Smooth muscle cell (in vitro differentiated cells): ENCODE measurements around the gene PFDN4. TPM values are rescaled to one million over a fixed set of nuclear protein-coding genes. Genes with fewer than 3 reads are reported as not detected.

Experiments used
- DNase-seq: peaks from one replicate; lab custom pipeline; 2025; ENCODE audit not compliant: unreplicated experiment; lab: John Stamatoyannopoulos, UW
- H2AFZ ChIP-seq: fragments of 200-600 bp; sonication (generic); 2 replicates; pipeline ENCODE4 v1.6.0; 2016; ENCODE audit warnings: antibody characterized with exemption, low read depth, mild to moderate bottlenecking
- H3F3A ChIP-seq: fragments of 200-600 bp; sonication (generic); 2 replicates; pipeline ENCODE4 v1.6.0; 2017; ENCODE audit warnings: antibody characterized with exemption, low read depth
- H3K27ac ChIP-seq: fragments of 200-600 bp; sonication (generic); 2 replicates; pipeline ENCODE4 v1.5.1; 2016; ENCODE audit warnings: low read depth, mild to moderate bottlenecking
- H3K27me3 ChIP-seq: fragments of 200-600 bp; sonication (generic); 2 replicates; pipeline ENCODE4 v1.6.1; 2016; ENCODE audit warnings: low read depth, mild to moderate bottlenecking
- H3K36me3 ChIP-seq: fragments of 200-600 bp; sonication (generic); 2 replicates; pipeline ENCODE4 v1.5.1; 2016; ENCODE audit warnings: low read depth
- H3K4me1 ChIP-seq: fragments of 200-600 bp; sonication (generic); 2 replicates; pipeline ENCODE4 v1.5.1; 2016; ENCODE audit warnings: low read depth
- H3K4me2 ChIP-seq: fragments of 200-600 bp; sonication (generic); 2 replicates; pipeline ENCODE4 v1.6.0; 2016; ENCODE audit warnings: mild to moderate bottlenecking
- H3K4me3 ChIP-seq: fragments of 200-600 bp; sonication (generic); 2 replicates; pipeline ENCODE4 v1.5.1; 2016; ENCODE audit warnings: mild to moderate bottlenecking
- H3K79me2 ChIP-seq: fragments of 200-600 bp; sonication (generic); 2 replicates; pipeline ENCODE4 v1.6.0; 2016; ENCODE audit warnings: low read depth, mild to moderate bottlenecking
- H3K9ac ChIP-seq: fragments of 200-600 bp; sonication (generic); 2 replicates; pipeline ENCODE4 v1.6.0; 2016; ENCODE audit warnings: low read depth
- H3K9me3 ChIP-seq: fragments of 200-600 bp; sonication (generic); replicated peaks from 2 replicates; pipeline ENCODE4 v1.5.1; 2016; ENCODE audit warnings: low read depth
- H4K20me1 ChIP-seq: fragments of 200-600 bp; sonication (generic); 2 replicates; pipeline ENCODE4 v1.6.0; 2016; ENCODE audit warnings: low read depth
- WGBS: methylation state at CpG from one replicate; pipeline ENCODE4 v1.1.7; 2016; ENCODE audit warnings: low lambda C conversion rate; 5-methylcytosine and 5-hydroxymethylcytosine counted together
- polyA plus RNA-seq: library from polyadenylated mRNA; unstranded; fragments of >200 nt; fragmentation: Nextera tagmentation; extraction: Ambion mirVana; gene quantifications from 2 replicates; pipeline ENCODE4 v1.2.1, GENCODE V29; 2016
- total RNA-seq: library from RNA; depleted of rRNA; stranded (reverse); fragments of >200 nt; gene quantifications from 2 replicates; pipeline ENCODE4 v1.2.3, GENCODE V29; 2014
- TF ChIP-seq, protein P1 (sequence below): fragments of 200-600 bp; sonication (generic); IDR thresholded peaks from 2 replicates; pipeline ENCODE4 v1.5.1; 2017; ENCODE audit warnings: borderline replicate concordance, mild to moderate bottlenecking, antibody characterized with exemption; ENCODE audit not compliant: insufficient read depth, poor library complexity, severe bottlenecking

PFDN4 gene
- total and polyA plus RNA-seq, 2 experiments from 2014 or later, result 47.6 to 240 TPM

DNA sequence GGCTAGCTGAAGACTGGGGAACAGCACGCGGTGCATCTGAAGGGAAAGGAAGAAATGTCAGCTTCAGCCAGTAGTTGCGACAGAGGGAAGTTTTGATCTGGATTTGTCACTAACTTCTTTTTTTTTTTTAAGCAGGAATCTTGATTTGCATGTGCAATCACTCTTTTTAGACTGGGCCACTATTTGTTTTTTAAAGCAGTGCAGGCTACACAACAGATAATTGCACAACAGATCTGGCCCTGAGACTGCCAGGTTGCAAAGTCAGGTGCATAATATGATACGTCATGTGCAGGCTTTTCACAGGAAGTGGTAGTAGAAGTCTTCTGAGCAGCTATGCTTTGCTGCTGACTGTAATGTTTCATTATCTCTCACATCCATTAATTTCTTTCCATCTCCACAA, 13.5 kb downstream of the PFDN4 start:
- Histone ChIP-seq H3K4me2 (no peak overlapping the region), H3K4me3 (no peak overlapping the region), H3K9me3 (no peaks in the 10 kb centered on the region), H4K20me1 (no peaks in the 10 kb centered on the region), H3K27ac (no peak overlapping the region), H3K79me2 (peaks cover 2% of the 10 kb centered on the region), H3K4me1 (peaks cover 4% of the 10 kb centered on the region), H3K27me3 (no peaks in the 10 kb centered on the region), H3K9ac (no peak overlapping the region), H3F3A (no peaks in the 10 kb centered on the region), H2AFZ (no peak overlapping the region), H3K36me3 (no peaks in the 10 kb centered on the region)
- DNase-seq, result no peak
- WGBS, result 89% methylated on average over 4 of the region's 4 CpGs
- TF ChIP-seq, protein P1, sequence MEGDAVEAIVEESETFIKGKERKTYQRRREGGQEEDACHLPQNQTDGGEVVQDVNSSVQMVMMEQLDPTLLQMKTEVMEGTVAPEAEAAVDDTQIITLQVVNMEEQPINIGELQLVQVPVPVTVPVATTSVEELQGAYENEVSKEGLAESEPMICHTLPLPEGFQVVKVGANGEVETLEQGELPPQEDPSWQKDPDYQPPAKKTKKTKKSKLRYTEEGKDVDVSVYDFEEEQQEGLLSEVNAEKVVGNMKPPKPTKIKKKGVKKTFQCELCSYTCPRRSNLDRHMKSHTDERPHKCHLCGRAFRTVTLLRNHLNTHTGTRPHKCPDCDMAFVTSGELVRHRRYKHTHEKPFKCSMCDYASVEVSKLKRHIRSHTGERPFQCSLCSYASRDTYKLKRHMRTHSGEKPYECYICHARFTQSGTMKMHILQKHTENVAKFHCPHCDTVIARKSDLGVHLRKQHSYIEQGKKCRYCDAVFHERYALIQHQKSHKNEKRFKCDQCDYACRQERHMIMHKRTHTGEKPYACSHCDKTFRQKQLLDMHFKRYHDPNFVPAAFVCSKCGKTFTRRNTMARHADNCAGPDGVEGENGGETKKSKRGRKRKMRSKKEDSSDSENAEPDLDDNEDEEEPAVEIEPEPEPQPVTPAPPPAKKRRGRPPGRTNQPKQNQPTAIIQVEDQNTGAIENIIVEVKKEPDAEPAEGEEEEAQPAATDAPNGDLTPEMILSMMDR, result no peak

DNA sequence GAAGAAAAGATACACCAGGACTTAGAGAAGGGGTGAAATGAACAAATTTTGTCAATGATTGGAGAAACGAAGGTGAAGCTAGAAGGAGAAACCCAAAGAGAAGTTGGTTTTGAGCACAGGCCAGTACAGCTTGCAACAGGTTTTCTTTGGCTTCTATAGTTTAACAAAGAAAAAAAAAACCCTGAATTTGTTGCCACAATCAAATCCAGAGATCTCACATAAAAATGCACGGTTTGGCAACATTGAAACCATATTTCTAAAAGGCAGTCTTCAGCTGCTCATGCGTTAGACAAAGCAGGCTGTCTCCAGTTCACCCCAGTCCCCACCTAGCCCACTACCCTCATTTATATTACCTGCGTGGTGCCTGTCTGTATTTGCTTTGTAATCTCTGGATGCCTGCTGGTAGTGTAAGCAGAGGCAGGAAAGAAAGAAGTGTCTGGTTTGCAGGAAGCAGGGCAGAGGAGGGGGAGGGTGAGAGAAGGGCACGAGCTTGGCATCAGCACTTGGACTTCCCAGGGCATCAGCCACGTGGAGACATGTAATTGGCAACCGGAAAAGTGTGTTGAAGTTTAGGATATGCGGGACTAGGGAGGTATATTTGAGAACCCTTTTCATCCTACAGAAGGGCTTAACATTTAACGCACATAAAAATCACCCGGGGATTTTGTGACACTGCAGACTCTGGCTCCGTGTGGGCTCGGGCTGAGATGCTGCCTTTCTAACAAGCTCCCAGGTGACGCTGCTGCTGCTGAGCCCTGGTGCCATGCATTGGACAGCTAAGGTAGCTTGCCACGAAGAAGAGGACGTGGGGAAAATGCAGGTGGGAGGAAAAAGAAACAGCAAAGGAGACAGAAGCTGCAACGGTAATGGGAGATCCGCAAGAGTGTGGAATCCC, 14.4 kb downstream of the PFDN4 start:
- no peak for DNase-seq
- 74% methylated on average over 17 of the region's 17 CpGs for WGBS
- Histone ChIP-seq H3F3A (no peaks in the 10 kb centered on the region), H3K4me1 (peaks cover 4% of the 10 kb centered on the region), H4K20me1 (no peaks in the 10 kb centered on the region), H3K9me3 (no peaks in the 10 kb centered on the region), H3K9ac (no peak overlapping the region), H3K79me2 (peaks cover 2% of the 10 kb centered on the region), H3K4me3 (no peak overlapping the region), H3K27me3 (no peaks in the 10 kb centered on the region), H3K4me2 (no peak overlapping the region), H3K36me3 (no peaks in the 10 kb centered on the region), H3K27ac (no peak overlapping the region), H2AFZ (no peak overlapping the region)
- TF ChIP-seq, protein P1, result no peak

DNA sequence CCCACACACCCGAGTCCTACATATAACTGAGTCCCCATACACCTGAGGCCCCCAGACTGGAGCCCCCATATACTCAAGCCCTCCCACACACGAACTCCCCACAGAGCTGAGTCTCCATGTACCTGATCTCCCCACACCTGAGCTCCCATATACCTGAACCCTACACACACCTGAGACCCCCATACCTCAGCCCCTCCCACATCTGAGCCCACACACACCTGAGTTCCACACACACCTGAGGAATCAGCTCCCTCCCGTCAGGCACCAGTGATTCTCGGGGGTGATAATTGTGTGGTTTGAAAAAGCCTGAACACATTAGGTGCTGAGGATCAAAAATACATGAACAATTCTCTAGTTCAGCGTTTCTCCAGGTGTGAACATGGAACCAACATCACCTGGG, 15.4 kb downstream of the PFDN4 start:
- H3F3A ChIP-seq, result no peaks in the 10 kb centered on the region
- DNase-seq, result no peak
- no peak overlapping the region for H3K27ac ChIP-seq
- no peaks in the 10 kb centered on the region for H3K79me2 ChIP-seq
- H3K9ac ChIP-seq, result no peak overlapping the region
- no peaks in the 10 kb centered on the region for H3K9me3 ChIP-seq
- no peak overlapping the region for H3K4me2 ChIP-seq
- 82% methylated on average over 5 of the region's 5 CpGs for WGBS
- H4K20me1 ChIP-seq, result no peaks in the 10 kb centered on the region
- H2AFZ ChIP-seq, result no peak overlapping the region
- H3K4me1 ChIP-seq, result peaks cover 4% of the 10 kb centered on the region
- H3K4me3 ChIP-seq, result no peak overlapping the region
- H3K27me3 ChIP-seq, result no peaks in the 10 kb centered on the region
- no peaks in the 10 kb centered on the region for H3K36me3 ChIP-seq
- TF ChIP-seq, protein P1, result no peak
